PC-9 (cell line): ENCODE results near the gene SLC13A1. TPM values are rescaled to one million over a fixed set of nuclear protein-coding genes. Genes with fewer than 3 reads are reported as not detected.

ENCODE experiments used
- BruUV-seq: library from RNA; stranded (reverse); fragments of 400-500 nt; replicated peaks from 2 replicates; lab custom pipeline; 2021; lab: Mats Ljungman, UMichigan
- CTCF ChIA-PET: fragments of 300-600 bp; sonication (Branson Sonifier 250); formaldehyde crosslinking; loops from one replicate; lab custom pipeline; 2022; ENCODE audit warnings: antibody characterized with exemption; lab: Charles Lee
- POLR2A ChIA-PET: fragments of 300-600 bp; sonication (Branson Sonifier 250); formaldehyde crosslinking; loops from one replicate; lab custom pipeline; 2022; ENCODE audit warnings: antibody characterized with exemption; ENCODE audit not compliant: unreplicated experiment; lab: Charles Lee
- DNase-seq, 2 experiments: peaks; one replicate each; pipeline versions ENCODE4 v3.0.0 to v3.0.0-alpha.2; 2015 to 2022; ENCODE audit warnings: mixed read lengths in 1 of 2
- H2AFZ ChIP-seq: fragments of 200-600 bp; sonication (generic); 2 replicates; pipeline ENCODE4 v1.8.1; 2017; ENCODE audit warnings: antibody characterized with exemption
- H3F3A ChIP-seq: fragments of 200-600 bp; sonication (generic); 2 replicates; pipeline ENCODE4 v1.8.1; 2017; ENCODE audit warnings: antibody characterized with exemption, mild to moderate bottlenecking, low read depth; ENCODE audit not compliant: insufficient read depth
- H3K27ac ChIP-seq: fragments of 200-600 bp; sonication (generic); 2 replicates; pipeline ENCODE4 v1.6.1; 2016; ENCODE audit warnings: mixed run types
- H3K27me3 ChIP-seq: fragments of 200-600 bp; sonication (generic); 2 replicates; pipeline ENCODE4 v1.6.1; 2016; ENCODE audit warnings: low read depth, mixed run types; ENCODE audit not compliant: insufficient read depth
- H3K36me3 ChIP-seq: fragments of 200-600 bp; sonication (generic); 2 replicates; pipeline ENCODE4 v1.6.1; 2016; ENCODE audit warnings: low read depth, mixed run types
- H3K4me1 ChIP-seq: fragments of 200-600 bp; sonication (generic); replicated peaks from 2 replicates; pipeline ENCODE4 v1.6.1; 2016; ENCODE audit warnings: mixed run types; ENCODE audit not compliant: insufficient read depth
- H3K4me2 ChIP-seq: fragments of 200-600 bp; sonication (generic); 2 replicates; pipeline ENCODE4 v1.6.1; 2017; ENCODE audit warnings: mixed run types
- H3K4me3 ChIP-seq: fragments of 200-600 bp; sonication (generic); 2 replicates; pipeline ENCODE4 v1.6.1; 2016; ENCODE audit warnings: mixed run types
- H3K79me2 ChIP-seq: fragments of 200-600 bp; sonication (generic); 2 replicates; pipeline ENCODE4 v1.6.1; 2017; ENCODE audit warnings: low read depth, mixed run types
- H3K9me2 ChIP-seq: fragments of 200-600 bp; sonication (generic); 2 replicates; pipeline ENCODE4 v1.8.1; 2017; ENCODE audit warnings: mild to moderate bottlenecking; ENCODE audit not compliant: insufficient read depth
- H3K9me3 ChIP-seq: fragments of 200-600 bp; sonication (generic); 2 replicates; pipeline ENCODE4 v1.8.1; 2016; ENCODE audit warnings: low read depth; ENCODE audit not compliant: insufficient read depth
- H4K20me1 ChIP-seq: fragments of 200-600 bp; sonication (generic); 2 replicates; pipeline ENCODE4 v1.8.1; 2017; ENCODE audit not compliant: insufficient read depth
- CTCF ChIP-seq: fragments of 200-600 bp; sonication (generic); conservative IDR thresholded peaks from 2 replicates; pipeline ENCODE4 v1.6.1; 2017; ENCODE audit warnings: mixed run types, antibody characterized with exemption, mild to moderate bottlenecking, moderate library complexity
- EZH2 ChIP-seq: fragments of 200-600 bp; sonication (generic); IDR thresholded peaks from 2 replicates; pipeline ENCODE4 v1.8.0; 2017; ENCODE audit warnings: antibody characterized with exemption, low read depth
- intact Hi-C: fragments of 100-400 bp; cut with micrococcal nuclease; formaldehyde crosslinking; loops from one replicate; pipeline ENCODE4 v1.10.0; 2022; ENCODE audit not compliant: unreplicated experiment
- total RNA-seq: library from RNA; stranded (reverse); gene quantifications from 2 replicates; pipeline ENCODE4 v1.2.3, GENCODE V29; 2021

The SLC13A1 gene
- total RNA-seq, 1 experiment from 2014 or later = not detected

DNA sequence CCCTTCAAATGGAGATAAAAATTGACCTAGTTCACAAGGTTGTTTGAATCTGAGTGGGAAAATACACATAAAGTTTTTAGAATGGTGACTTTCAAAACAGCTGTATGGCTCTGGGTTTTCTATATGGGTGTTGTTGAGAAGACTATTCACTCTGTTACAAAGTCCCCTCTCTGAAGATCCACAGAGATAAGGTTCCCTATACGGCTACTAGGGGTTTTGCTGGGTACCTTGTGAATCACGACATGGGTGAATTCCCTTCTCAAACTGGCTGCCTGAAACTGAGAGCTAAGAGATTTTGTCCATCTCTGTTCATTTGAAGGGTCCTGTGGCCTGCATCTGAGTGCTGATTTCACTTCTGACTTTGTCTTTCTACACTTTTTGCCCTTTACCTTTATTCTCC is 11.8 kb upstream of the SLC13A1 start:
- H4K20me1 ChIP-seq = no peaks in the 10 kb centered on the region
- H3K4me3 ChIP-seq = no peak overlapping the region
- no peaks in the 10 kb centered on the region for H3F3A ChIP-seq
- H2AFZ ChIP-seq = no peak overlapping the region
- POLR2A ChIA-PET = no interaction called here
- no peaks in the 10 kb centered on the region for H3K36me3 ChIP-seq
- TF ChIP-seq EZH2 = no peak
- no peak for TF ChIP-seq CTCF
- BruUV-seq = no TSS peak
- peaks cover 7% of the 10 kb centered on the region; the same call in 1 of the 2 replicates for H3K9me3 ChIP-seq
- H3K27ac ChIP-seq = no peak overlapping the region
- CTCF ChIA-PET = no interaction called here
- H3K4me2 ChIP-seq = no peak overlapping the region
- no peaks in the 10 kb centered on the region for H3K79me2 ChIP-seq
- intact Hi-C loops = no loop called here
- no peak for DNase-seq
- H3K27me3 ChIP-seq = no peaks in the 10 kb centered on the region
- no peaks in the 10 kb centered on the region for H3K9me2 ChIP-seq
- H3K4me1 ChIP-seq = no peaks in the 10 kb centered on the region

- Histone ChIP-seq H3K79me2 (no peaks in the 10 kb centered on the region), H3K27ac (no peak overlapping the region), H3K4me1 (no peaks in the 10 kb centered on the region), H2AFZ (no peak overlapping the region), H3K4me3 (no peak overlapping the region), H3K9me2 (no peaks in the 10 kb centered on the region), H3K4me2 (no peak overlapping the region), H4K20me1 (no peaks in the 10 kb centered on the region), H3K36me3 (no peaks in the 10 kb centered on the region), H3K27me3 (no peaks in the 10 kb centered on the region), H3K9me3 (peaks cover 7% of the 10 kb centered on the region; the same call in 1 of the 2 replicates), H3F3A (no peaks in the 10 kb centered on the region)
- intact Hi-C loops = no loop called here
- TF ChIP-seq EZH2 (no peak), CTCF (no peak)
- ChIA-PET CTCF (no interaction called here), POLR2A (no interaction called here)
- BruUV-seq = no TSS peak
- no peak for DNase-seq
Observed at GRCh38 chr7:123210986-123211385, 11.2 kb upstream of the SLC13A1 start.

DNA sequence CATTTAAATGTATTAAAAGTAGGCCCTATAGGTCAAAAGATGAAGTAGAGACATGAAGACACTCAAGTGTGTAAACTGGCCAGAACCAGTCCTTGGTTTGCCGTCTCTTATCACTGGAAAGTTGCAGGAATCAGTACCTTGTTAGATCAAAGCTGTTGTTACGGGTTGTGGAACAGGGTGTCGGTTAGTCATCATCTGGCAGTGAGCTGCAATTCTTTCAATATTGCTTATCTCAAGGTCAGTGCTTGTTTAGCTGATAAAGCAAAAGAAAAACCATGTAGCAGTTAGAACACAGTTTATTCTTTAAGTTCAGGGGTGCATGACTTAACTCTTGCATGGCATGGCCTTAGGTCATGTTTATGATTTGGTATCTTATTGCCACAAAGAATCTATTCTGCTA is 10.0 kb upstream of the SLC13A1 start:
- H3K9me2 ChIP-seq = no peaks in the 10 kb centered on the region
- H3K79me2 ChIP-seq = no peaks in the 10 kb centered on the region
- H4K20me1 ChIP-seq = no peaks in the 10 kb centered on the region
- H3K27me3 ChIP-seq = no peaks in the 10 kb centered on the region
- no TSS peak for BruUV-seq
- H3K27ac ChIP-seq = no peak overlapping the region
- no peak overlapping the region for H3K4me2 ChIP-seq
- H3K4me3 ChIP-seq = no peak overlapping the region
- DNase-seq = no peak
- H2AFZ ChIP-seq = no peak overlapping the region
- ChIA-PET POLR2A (no interaction called here), CTCF (no interaction called here)
- no peaks in the 10 kb centered on the region for H3F3A ChIP-seq
- peaks cover 4% of the 10 kb centered on the region; the same call in 1 of the 2 replicates for H3K9me3 ChIP-seq
- TF ChIP-seq CTCF = no peak
- TF ChIP-seq EZH2 = no peak
- no peaks in the 10 kb centered on the region for H3K36me3 ChIP-seq
- no peaks in the 10 kb centered on the region for H3K4me1 ChIP-seq
- intact Hi-C loops = loop anchor here (2.0 kb wide), 1 partner anchor 157 kb away; no protein-coding TSS in a partner anchor
